Activated T-helper 17 cell treated with anti-CD3 and anti-CD28 coated beads, Interleukin-2, amount 50 U/mL, for 72 hours (primary cell): ENCODE measurements around the gene PHC2. TPM values are rescaled to one million over a fixed set of nuclear protein-coding genes. Genes with fewer than 3 reads are reported as not detected.

Experiments
- ATAC-seq: fragments of 150-1000 bp; cut with Tn5 transposase; replicated peaks from 2 replicates; pipeline ENCODE4 v1.10.0; 2021; ENCODE audit warnings: mild to moderate bottlenecking, moderate library complexity
- H3K27ac Mint-ChIP-seq: one replicate; pipeline ENCODE4 v1.8.0; 2022; ENCODE audit warnings: mixed read lengths
- H3K27me3 Mint-ChIP-seq: one replicate; pipeline ENCODE4 v1.8.0; 2022; ENCODE audit warnings: mixed read lengths
- H3K36me3 Mint-ChIP-seq: one replicate; pipeline ENCODE4 v1.8.0; 2022; ENCODE audit warnings: low read depth, mild to moderate bottlenecking, mixed read lengths
- H3K4me1 Mint-ChIP-seq: one replicate; pipeline ENCODE4 v1.8.0; 2022; ENCODE audit warnings: mixed read lengths
- H3K4me3 Mint-ChIP-seq: one replicate; pipeline ENCODE4 v1.8.0; 2022; ENCODE audit warnings: mild to moderate bottlenecking, mixed read lengths
- H3K9me3 Mint-ChIP-seq: one replicate; pipeline ENCODE4 v1.8.0; 2022; ENCODE audit warnings: mixed read lengths
- total RNA-seq, 2 donors: library from RNA; stranded (reverse); gene quantifications; one replicate each; pipeline ENCODE4 v1.2.3, GENCODE V29; 2022

PHC2 gene
- total RNA-seq, 2 donors from 2014 or later: 21.4 to 27.3 TPM

DNA sequence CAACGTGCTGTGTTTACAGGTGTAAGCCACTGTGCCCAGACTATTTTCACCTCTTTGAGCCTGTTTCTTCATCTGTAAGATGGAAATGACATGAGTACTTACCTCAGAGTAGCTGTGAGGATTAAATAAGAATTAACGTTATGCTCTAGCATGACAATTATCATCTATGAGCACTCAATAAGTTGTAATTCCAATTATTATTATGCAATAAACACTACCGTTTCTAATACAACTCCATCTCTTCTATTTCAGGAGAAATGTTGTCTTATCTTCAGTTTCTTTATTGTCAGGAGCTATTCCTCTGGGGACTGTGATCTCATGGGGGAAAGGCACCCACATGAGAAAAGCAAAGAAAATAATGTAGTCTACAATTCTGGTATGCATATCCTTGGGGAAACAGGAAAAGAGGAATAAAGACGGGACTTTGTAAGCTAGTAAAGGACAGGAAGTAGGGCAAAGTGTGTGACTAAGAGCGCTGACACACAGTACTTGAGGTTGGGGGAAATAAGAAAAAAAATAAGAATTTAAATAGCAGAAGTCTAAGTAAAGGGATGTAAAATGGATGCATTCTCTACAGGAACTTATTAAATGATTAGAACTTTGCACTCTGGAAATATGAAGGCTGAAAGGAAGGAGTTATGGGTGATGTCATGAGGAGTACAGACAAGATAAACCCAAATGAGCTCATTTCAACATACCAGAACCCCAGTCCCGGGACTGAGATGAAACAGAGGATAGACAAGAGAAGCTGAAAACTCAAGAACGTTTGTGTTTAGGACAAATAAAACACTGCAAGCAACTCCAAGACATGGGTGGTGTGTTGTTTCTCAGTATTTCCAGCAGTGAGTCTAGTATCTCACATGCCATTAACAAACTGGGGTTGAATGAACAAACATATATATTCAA lies 9.8 kb downstream of the PHC2 start:
- no peak overlapping the region for H3K4me3 Mint-ChIP-seq
- H3K36me3 Mint-ChIP-seq: no peaks in the 10 kb centered on the region
- H3K9me3 Mint-ChIP-seq: peaks cover 7% of the 10 kb centered on the region
- ATAC-seq: no peak
- peaks cover 6% of the 10 kb centered on the region for H3K4me1 Mint-ChIP-seq
- peaks cover 21% of the 10 kb centered on the region for H3K27me3 Mint-ChIP-seq
- no peak overlapping the region for H3K27ac Mint-ChIP-seq

DNA sequence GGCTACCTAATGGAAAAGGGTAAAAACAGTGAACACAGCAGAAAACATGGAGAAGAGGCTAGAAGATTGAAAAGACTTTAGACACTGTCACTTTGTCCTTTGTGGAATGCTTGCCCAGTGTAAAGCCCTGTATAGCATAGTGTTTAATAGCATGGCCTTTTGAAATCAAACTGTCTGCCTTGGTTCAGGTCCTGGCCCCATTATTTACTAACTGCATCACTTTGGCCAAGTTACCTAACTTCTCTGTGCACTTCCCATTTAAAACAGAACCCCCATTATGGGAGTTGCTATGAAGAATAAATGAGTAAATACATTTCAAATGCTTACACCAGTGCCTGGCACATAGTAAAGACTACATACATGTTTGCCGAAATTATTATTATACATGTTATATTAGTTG lies 12.1 kb downstream of the PHC2 start:
- Mint-ChIP-seq H3K27ac (no peak overlapping the region), H3K9me3 (peaks cover 14% of the 10 kb centered on the region), H3K4me1 (no peaks in the 10 kb centered on the region), H3K36me3 (no peaks in the 10 kb centered on the region), H3K4me3 (no peak overlapping the region), H3K27me3 (peaks cover 21% of the 10 kb centered on the region)
- no peak for ATAC-seq

DNA sequence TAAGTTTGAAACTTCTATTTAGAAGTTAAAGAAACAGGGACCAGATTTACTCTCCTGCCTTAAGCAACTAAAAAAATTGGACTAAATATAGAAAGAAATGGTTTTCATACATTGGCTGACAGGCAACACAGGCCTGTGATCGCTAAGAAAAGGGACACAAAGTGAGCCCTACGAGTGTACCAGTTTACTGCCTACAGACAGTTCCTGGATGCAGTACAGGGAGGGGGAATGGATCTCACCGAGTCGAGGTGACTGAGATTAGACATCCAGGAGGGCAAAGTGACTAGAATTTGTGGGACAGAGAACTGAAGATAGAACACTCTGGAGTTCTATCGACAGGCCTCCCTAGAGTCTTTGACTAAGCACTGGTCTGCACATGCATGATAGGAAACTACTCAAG lies 16.0 kb downstream of the PHC2 start:
- Mint-ChIP-seq H3K9me3 (peaks cover 14% of the 10 kb centered on the region), H3K27me3 (peaks cover 13% of the 10 kb centered on the region), H3K27ac (no peak overlapping the region), H3K4me3 (no peak overlapping the region), H3K4me1 (no peaks in the 10 kb centered on the region), H3K36me3 (no peaks in the 10 kb centered on the region)
- ATAC-seq: no peak

DNA sequence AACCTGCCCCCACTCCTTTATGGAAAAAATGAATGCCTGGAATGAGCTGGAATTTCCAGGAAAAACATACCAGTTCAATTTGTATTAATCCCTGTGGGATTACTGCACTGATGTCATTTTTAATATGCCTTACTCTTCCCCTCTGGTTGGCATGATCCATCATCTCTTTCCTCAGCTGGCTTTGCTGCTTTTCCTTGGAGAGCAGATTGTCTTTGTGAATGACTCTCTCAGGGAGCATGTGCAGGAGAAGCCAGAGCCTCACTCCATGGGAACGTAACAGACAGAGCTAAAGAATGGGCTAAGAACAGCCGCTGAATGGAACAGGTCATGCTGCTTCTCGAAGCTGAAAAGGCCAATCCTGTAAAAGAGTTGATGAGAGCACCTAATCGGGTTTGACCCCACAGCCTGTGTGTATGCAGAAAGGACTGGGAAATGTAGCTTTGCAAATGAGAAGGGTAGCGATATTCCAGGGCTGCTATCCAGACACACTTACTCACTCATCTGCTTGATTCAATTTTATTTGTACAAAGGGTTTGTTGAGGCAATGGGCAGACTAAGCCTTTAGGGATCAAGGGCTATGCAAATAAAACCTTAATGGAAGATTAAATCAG lies 20.7 kb downstream of the PHC2 start:
- Mint-ChIP-seq H3K27me3 (peaks cover 26% of the 10 kb centered on the region), H3K36me3 (no peaks in the 10 kb centered on the region), H3K9me3 (no peaks in the 10 kb centered on the region), H3K4me3 (no peak overlapping the region), H3K27ac (no peak overlapping the region), H3K4me1 (no peaks in the 10 kb centered on the region)
- no peak for ATAC-seq

DNA sequence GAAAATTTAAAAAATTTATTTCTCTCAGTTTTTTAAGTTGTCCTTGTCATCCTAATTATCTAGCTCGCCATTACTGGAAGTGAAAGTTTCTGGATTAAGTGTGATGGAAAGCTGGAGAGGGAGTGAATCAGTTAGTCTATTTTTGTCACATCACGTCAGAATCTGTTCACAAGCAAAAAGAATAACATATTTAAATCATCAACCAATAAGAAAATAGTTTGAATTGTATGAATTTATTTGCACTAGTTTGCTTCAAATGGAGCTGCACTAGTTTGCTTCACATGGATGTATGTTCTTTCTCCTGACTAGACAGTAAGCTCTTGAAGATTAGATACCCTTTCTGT lies 22.8 kb downstream of the PHC2 start:
- Mint-ChIP-seq H3K27me3 (peaks cover 26% of the 10 kb centered on the region), H3K36me3 (no peaks in the 10 kb centered on the region), H3K9me3 (no peaks in the 10 kb centered on the region), H3K4me1 (no peaks in the 10 kb centered on the region), H3K27ac (no peak overlapping the region), H3K4me3 (no peak overlapping the region)
- ATAC-seq: no peak

DNA sequence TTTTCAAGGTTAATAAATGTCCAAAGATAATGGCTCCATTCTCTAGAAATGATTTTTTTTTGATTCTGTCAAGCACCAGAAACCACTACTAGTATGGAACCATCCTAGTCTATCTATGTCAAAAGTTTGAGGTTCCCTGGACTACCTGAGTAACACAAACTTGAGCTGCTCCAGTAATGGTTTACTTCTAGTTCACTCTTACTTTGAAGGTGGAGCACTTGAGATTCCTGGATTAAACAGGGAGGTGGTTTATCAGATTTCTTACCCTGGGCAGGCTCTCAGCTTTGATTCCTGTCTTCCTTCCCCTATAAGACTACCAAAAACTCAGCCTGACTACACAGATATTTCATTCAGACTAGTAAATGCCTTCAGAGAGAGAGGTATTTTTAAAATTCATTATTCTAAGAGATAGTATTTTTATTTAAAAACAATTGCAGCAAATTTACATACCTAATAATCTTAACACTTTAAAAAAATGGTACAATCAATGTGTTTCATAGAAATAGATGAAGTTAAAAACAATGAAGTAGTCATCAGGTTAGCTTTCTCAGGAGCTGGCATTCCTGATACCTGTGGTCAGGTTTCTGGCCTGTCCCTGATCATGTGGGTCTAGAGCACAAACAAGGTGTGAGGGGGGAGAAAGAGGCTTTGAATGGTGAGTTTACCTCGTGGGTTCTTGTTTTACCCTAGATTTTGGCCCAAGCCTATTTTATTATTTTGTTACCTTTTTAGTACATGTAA lies 23.4 kb downstream of the PHC2 start:
- Mint-ChIP-seq H3K4me1 (no peaks in the 10 kb centered on the region), H3K27ac (no peak overlapping the region), H3K36me3 (no peaks in the 10 kb centered on the region), H3K27me3 (peaks cover 26% of the 10 kb centered on the region), H3K9me3 (no peaks in the 10 kb centered on the region), H3K4me3 (no peak overlapping the region)
- no peak for ATAC-seq

DNA sequence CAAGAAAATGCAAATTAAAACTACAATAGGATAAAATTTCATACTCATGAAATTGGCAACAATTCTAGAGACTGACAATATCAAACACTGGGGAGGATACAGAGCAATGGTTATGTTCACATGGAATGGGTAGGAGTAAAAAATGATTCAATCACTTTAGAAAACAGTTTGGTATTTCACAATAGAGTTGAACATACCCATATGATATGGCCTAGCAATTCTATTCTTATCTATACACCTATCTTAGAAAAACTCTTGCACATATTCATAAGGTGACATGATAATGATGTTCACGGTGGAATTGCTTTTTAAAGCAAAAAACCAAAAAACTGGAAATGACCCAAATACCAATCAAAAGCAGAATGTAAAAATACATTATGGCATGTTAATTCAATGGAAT lies 28.7 kb downstream of the PHC2 start:
- no peaks in the 10 kb centered on the region for H3K4me1 Mint-ChIP-seq
- H3K4me3 Mint-ChIP-seq: no peak overlapping the region
- no peaks in the 10 kb centered on the region for H3K9me3 Mint-ChIP-seq
- ATAC-seq: no peak
- peaks cover 4% of the 10 kb centered on the region for H3K27me3 Mint-ChIP-seq
- H3K36me3 Mint-ChIP-seq: no peaks in the 10 kb centered on the region
- no peak overlapping the region for H3K27ac Mint-ChIP-seq

DNA sequence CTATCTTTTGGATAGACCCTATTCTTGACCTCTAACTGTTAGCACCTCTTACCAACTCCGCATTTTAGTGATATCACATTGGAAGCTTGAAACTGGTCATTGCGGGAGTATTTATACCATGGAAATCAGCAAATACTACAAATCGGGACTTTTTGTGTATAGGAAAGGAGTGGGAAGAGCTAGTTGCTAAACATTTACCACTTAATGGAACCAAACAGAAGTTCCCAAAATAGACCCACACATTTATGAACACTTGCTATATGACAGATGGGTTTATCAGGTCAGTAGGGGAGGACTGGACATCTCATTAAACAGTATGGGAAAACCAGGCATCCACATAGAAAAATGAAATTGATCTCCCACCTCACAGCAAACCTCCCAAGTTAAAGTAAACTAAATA lies 29.4 kb downstream of the PHC2 start:
- Mint-ChIP-seq H3K27ac (no peak overlapping the region), H3K27me3 (no peaks in the 10 kb centered on the region), H3K9me3 (no peaks in the 10 kb centered on the region), H3K36me3 (no peaks in the 10 kb centered on the region), H3K4me3 (no peak overlapping the region), H3K4me1 (no peaks in the 10 kb centered on the region)
- ATAC-seq: no peak

DNA sequence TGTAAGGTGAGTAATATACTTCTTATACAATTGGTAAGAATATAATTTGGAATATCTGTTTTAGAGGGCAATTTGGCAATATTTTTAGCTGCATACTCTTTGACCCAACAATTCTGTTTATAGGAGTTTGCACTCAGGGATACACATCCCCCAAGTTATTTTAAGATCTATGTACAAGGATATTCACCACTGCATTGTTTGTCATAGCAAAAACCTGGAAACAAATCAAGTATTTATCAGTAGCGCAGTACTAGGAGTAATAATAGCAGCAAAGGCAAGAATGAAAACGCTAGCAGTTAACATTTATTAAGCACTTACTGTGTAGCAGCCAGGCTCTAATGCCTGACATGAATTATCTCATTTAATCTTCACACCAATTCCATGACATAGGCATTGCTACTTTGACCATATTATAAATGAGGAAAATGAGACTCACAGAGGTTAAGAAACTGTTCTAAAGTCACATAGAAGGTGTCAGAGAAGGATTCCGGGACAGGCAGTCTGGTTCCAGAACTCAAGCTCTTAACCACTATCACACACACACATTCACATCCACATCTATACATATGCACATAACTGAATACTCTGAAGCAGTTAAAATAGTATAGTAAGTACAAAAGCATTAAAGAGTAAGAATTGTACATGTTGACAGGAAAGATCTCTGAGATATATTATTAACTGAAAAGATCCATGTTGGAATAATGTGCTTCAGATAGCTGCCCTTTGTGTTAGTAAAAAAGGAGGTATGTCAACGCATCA lies 30.6 kb downstream of the PHC2 start:
- no peaks in the 10 kb centered on the region for H3K9me3 Mint-ChIP-seq
- no peaks in the 10 kb centered on the region for H3K36me3 Mint-ChIP-seq
- no peaks in the 10 kb centered on the region for H3K4me1 Mint-ChIP-seq

DNA sequence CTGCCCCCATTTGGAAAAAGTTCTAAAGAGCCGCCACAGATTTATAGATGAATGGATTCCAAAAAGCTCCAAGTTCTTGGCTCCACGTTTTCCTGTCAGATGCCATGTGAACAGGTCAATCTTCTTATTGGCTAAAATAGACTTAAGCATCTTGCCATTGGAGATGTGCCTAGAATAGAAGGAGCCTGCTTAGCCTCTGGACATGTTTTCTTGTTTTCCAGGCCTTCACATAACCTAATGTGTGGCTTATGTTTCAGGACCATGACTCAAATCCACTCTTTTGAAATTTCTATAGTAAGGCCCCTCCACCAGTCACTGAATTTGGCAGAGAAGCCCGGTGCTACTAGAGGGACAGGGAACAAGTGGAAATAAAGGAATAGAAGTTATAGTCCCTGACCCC lies 31.5 kb downstream of the PHC2 start:
- no peaks in the 10 kb centered on the region for H3K27me3 Mint-ChIP-seq
- no peaks in the 10 kb centered on the region for H3K9me3 Mint-ChIP-seq
- H3K27ac Mint-ChIP-seq: no peak overlapping the region
- H3K4me3 Mint-ChIP-seq: no peak overlapping the region
- ATAC-seq: no peak
- H3K4me1 Mint-ChIP-seq: no peaks in the 10 kb centered on the region
- no peaks in the 10 kb centered on the region for H3K36me3 Mint-ChIP-seq

More for the DNA sequence above, 30.6 kb downstream of the PHC2 start:
- no peak overlapping the region for H3K27ac Mint-ChIP-seq
- no peak for ATAC-seq
- H3K27me3 Mint-ChIP-seq: no peaks in the 10 kb centered on the region
- H3K4me3 Mint-ChIP-seq: no peak overlapping the region

DNA sequence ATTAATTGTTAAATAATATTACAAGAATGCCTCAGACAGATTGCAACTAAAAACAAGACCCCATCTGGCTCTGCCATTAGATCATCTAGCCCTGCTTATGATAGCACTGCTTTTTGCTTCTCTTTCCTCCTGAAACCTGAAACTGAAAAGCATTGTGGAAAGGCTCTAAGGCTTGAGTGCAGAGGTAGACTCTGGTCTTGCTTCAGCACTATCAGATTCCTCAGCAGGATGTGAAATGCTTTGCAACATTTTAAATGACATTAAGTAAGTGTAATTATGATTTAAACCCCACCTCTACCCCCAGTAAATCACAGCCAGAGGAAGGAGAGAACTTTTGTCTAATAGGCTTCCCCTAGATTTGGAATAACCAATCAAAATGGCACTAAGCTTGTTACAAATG lies 32.9 kb downstream of the PHC2 start:
- Mint-ChIP-seq H3K27me3 (no peaks in the 10 kb centered on the region), H3K9me3 (no peaks in the 10 kb centered on the region), H3K4me1 (no peaks in the 10 kb centered on the region), H3K27ac (no peak overlapping the region), H3K4me3 (no peak overlapping the region), H3K36me3 (no peaks in the 10 kb centered on the region)
- ATAC-seq: no peak

DNA sequence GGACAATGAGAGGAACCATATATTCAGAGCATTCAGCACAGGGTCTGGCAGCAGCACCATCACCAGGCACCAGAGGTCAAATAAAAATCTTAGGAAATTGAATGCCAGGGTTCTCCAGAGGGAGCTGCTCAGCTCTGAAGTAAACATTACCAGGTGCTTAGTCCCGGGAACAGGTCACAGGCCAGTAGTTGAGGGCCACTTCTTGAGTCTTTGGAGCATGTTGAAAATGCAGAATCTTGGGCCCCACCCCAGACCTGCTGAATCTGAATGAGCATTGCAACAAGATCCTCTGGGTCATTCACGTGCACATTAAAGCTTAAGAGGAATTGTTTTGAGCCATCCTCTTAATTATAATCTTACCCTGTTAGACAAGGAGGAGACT lies 33.8 kb downstream of the PHC2 start:
- Mint-ChIP-seq H3K9me3 (no peaks in the 10 kb centered on the region), H3K4me3 (no peak overlapping the region), H3K36me3 (no peaks in the 10 kb centered on the region), H3K4me1 (no peaks in the 10 kb centered on the region), H3K27ac (no peak overlapping the region), H3K27me3 (no peaks in the 10 kb centered on the region)
- ATAC-seq: no peak

DNA sequence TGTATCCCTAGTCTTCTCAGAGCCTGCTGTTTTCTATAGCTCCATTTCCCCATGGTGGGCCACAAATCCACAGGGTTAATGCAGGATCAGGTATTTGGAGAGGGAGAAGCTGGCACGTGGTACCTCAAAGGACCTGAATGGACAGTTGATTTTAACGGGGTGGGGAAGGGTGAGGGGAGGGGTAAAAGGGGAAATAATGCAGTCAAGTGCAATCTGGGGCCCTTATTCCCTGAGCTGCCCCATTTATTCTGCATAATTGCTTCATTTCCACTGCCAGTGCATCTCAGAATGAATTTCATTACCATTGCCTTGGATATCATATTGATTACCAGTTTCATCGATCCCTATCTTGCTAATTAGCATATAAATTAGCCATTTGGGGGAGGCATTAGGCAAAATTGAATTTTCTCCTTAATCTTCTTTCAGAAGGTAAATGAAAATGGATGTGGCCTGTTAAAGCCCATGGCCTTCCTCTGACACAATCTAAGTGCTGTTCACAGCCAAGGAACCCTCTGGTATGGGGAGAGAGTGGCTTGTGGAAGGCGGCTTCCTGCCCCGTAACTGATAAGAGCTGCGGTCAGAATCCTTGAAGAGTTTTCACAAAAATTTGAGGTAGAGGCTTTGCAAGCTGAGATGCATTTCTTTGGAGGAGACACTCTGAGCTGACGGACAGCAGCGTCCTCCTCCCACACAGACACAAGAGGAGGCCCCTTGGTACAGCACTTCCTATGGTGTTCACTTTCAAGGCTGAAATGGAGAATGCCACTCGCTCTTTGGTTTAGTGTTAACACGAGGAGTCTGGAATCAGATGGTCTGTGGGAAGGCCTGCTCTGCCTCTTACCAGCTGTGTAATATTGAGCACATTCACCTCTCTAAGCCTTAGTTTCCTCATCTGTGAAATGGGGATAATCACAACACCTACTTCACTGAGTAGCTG lies 34.4 kb downstream of the PHC2 start:
- Mint-ChIP-seq H3K4me3 (no peak overlapping the region), H3K4me1 (no peaks in the 10 kb centered on the region), H3K9me3 (no peaks in the 10 kb centered on the region), H3K27ac (no peak overlapping the region), H3K36me3 (no peaks in the 10 kb centered on the region), H3K27me3 (no peaks in the 10 kb centered on the region)
- peak; percentile 62 for ATAC-seq
